Endometrial microvascular endothelial cells (primary cell): ENCODE measurements around the gene SBF2. TPM values are rescaled to one million over a fixed set of nuclear protein-coding genes. Genes with fewer than 3 reads are reported as not detected.

ENCODE experiments used
- in situ Hi-C: cut with HindIII; loops from 2 replicates; pipeline ENCODE4 v1.10.0; 2017; ENCODE audit warnings: low sequenced_read_pairs, low pct_unique_long_range_greater_than_20kb; ENCODE audit errors: inconsistent ontology term
- total RNA-seq: library from RNA; depleted of rRNA; stranded (reverse); fragments of >200 nt; gene quantifications from one replicate; pipeline ENCODE4 v1.2.3, GENCODE V29; 2015; ENCODE audit errors: inconsistent ontology term

SBF2 gene
- total RNA-seq, 1 donor from 2014 or later = 26.6 TPM

GRCh38 chr11:10319702-10320558 is 25.9 kb upstream of the SBF2 start:
- in situ Hi-C loops = loop anchor here (25.0 kb wide), 2 partner anchors 358 to 458 kb away; no protein-coding TSS in a partner anchor

GRCh38 chr11:10318527-10318802 is 24.4 kb upstream of the SBF2 start:
- in situ Hi-C loops = loop anchor here (25.0 kb wide), 2 partner anchors 356 to 456 kb away; no protein-coding TSS in a partner anchor

- in situ Hi-C loops = loop anchor here (25.0 kb wide), 2 partner anchors 356 to 456 kb away; no protein-coding TSS in a partner anchor
These were observed 23.9 kb upstream of the SBF2 start for GRCh38 chr11:10317776-10318526.

- in situ Hi-C loops = loop anchor here (25.0 kb wide), 2 partner anchors 355 to 455 kb away; no protein-coding TSS in a partner anchor
These were observed 23.2 kb upstream of the SBF2 start for GRCh38 chr11:10317151-10317755.

- in situ Hi-C loops = loop anchor here (25.0 kb wide), 2 partner anchors 353 to 453 kb away; no protein-coding TSS in a partner anchor
These were observed 21.1 kb upstream of the SBF2 start for GRCh38 chr11:10315083-10315482.

- in situ Hi-C loops = loop anchor here (25.0 kb wide), 2 partner anchors 352 to 452 kb away; no protein-coding TSS in a partner anchor
These were observed 20.4 kb upstream of the SBF2 start for GRCh38 chr11:10314199-10315072.

GRCh38 chr11:10311802-10312201 is 17.8 kb upstream of the SBF2 start:
- in situ Hi-C loops = loop anchor here (25.0 kb wide), 2 partner anchors 350 to 450 kb away; no protein-coding TSS in a partner anchor

GRCh38 chr11:10310301-10310841 is 16.4 kb upstream of the SBF2 start:
- in situ Hi-C loops = loop anchor here (25.0 kb wide), 2 partner anchors 348 to 448 kb away; no protein-coding TSS in a partner anchor

GRCh38 chr11:10309163-10310093 is 15.4 kb upstream of the SBF2 start:
- in situ Hi-C loops = loop anchor here (25.0 kb wide), 2 partner anchors 347 to 447 kb away; no protein-coding TSS in a partner anchor

- in situ Hi-C loops = loop anchor here (25.0 kb wide), 2 partner anchors 346 to 446 kb away; no protein-coding TSS in a partner anchor
These were observed 14.4 kb upstream of the SBF2 start for GRCh38 chr11:10308201-10308954.

- in situ Hi-C loops = loop anchor here (25.0 kb wide), 2 partner anchors 345 to 445 kb away; no protein-coding TSS in a partner anchor
These were observed 13.6 kb upstream of the SBF2 start for GRCh38 chr11:10307400-10308200.

- in situ Hi-C loops = loop anchor here (25.0 kb wide), 2 partner anchors 345 to 445 kb away; no protein-coding TSS in a partner anchor
These were observed 13.0 kb upstream of the SBF2 start for GRCh38 chr11:10307022-10307399.

- in situ Hi-C loops = loop anchor here (25.0 kb wide), 2 partner anchors 344 to 444 kb away; no protein-coding TSS in a partner anchor
These were observed 12.2 kb upstream of the SBF2 start for GRCh38 chr11:10305964-10306918.

- in situ Hi-C loops = loop anchor here (25.0 kb wide), 2 partner anchors 343 to 443 kb away; no protein-coding TSS in a partner anchor
These were observed 11.4 kb upstream of the SBF2 start for GRCh38 chr11:10305262-10305963.
